ENCODE measurements around the gene PALS2.
A peak's percentile ranks its signal among the peaks of the same experiment; 100 is the strongest.

Gene PALS2

GRCh38 chr7:24572997-24573553 is at the start of gene PALS2:
PALS2 (plus strand) TSS chr7:24573452; CDS start chr7:24623668, 50,216 bp downstream.
- DNase-seq, result peak; percentile 81

GRCh38 chr7:24531255-24531654 is 42.0 kb upstream of the PALS2 start:
- DNase-seq, result no peak

- no peak for DNase-seq
Observed at GRCh38 chr7:24536682-24537081, 36.6 kb upstream of the PALS2 start.

GRCh38 chr7:24540956-24541355 is 32.3 kb upstream of the PALS2 start:
- no peak for DNase-seq

- DNase-seq, result no peak
Observed at GRCh38 chr7:24545215-24545614, 28.0 kb upstream of the PALS2 start.

- DNase-seq, result no peak
Observed at GRCh38 chr7:24548390-24548789, 24.9 kb upstream of the PALS2 start.

GRCh38 chr7:24549991-24550390 is 23.3 kb upstream of the PALS2 start:
- no peak for DNase-seq

- DNase-seq, result no peak
Observed at GRCh38 chr7:24555184-24555583, 18.1 kb upstream of the PALS2 start.

- no peak for DNase-seq
Observed at GRCh38 chr7:24555719-24556118, 17.5 kb upstream of the PALS2 start.

- no peak for DNase-seq
Observed at GRCh38 chr7:24560772-24561171, 12.5 kb upstream of the PALS2 start.

GRCh38 chr7:24566274-24566673 is 7.0 kb upstream of the PALS2 start:
- no peak for DNase-seq

GRCh38 chr7:24570983-24571382 is 2.3 kb upstream of the PALS2 start:
- no peak for DNase-seq

- no peak for DNase-seq
Observed at GRCh38 chr7:24572016-24572392, 1.2 kb upstream of the PALS2 start.

GRCh38 chr7:24572393-24572996 is 757 bp upstream of the PALS2 start:
- DNase-seq, result peak; percentile 29

- DNase-seq, result peak; percentile 64
Observed at GRCh38 chr7:24573554-24574338, 494 bp downstream of the PALS2 start.

- DNase-seq, result no peak
Observed at GRCh38 chr7:24574386-24574785, 1.1 kb downstream of the PALS2 start.

GRCh38 chr7:24574950-24575349 is 1.7 kb downstream of the PALS2 start:
- DNase-seq, result no peak

- no peak for DNase-seq
Observed at GRCh38 chr7:24576171-24577025, 3.1 kb downstream of the PALS2 start.

GRCh38 chr7:24578052-24578451 is 4.8 kb downstream of the PALS2 start:
- no peak for DNase-seq

GRCh38 chr7:24580283-24580946 is 7.2 kb downstream of the PALS2 start:
- DNase-seq, result no peak

GRCh38 chr7:24582166-24582565 is 8.9 kb downstream of the PALS2 start:
- no peak for DNase-seq

GRCh38 chr7:24587853-24588252 is 14.6 kb downstream of the PALS2 start:
- DNase-seq, result peak; percentile 37

- DNase-seq, result no peak
Observed at GRCh38 chr7:24591152-24591551, 17.9 kb downstream of the PALS2 start.

Data from stimulated activated CD4-positive, alpha-beta T cell treated with anti-CD3 and anti-CD28 coated beads, Interleukin-15, amount 100 ng/mL, for 24 hours (primary cell).